B cell (primary cell): ENCODE data around the gene RND1. TPM values are rescaled to one million over a fixed set of nuclear protein-coding genes. Genes with fewer than 3 reads are reported as not detected.
"Not testable (repeated sequence)": the region's sequence is repeated elsewhere in the genome, so short reads cannot be mapped to it uniquely, and the experiment has no call there.

ENCODE experiments used
- ATAC-seq: fragments of 200-7000 bp; cut with Tn5 transposase; one replicate; pipeline ENCODE4 v1.10.0; 2021; ENCODE audit warnings: low read depth, mild to moderate bottlenecking, moderate number of reproducible peaks, moderate library complexity
- CTCF ChIA-PET: fragments of 350-600 bp; sonication (Branson Sonifier 250); formaldehyde crosslinking; loops from one replicate; lab custom pipeline; 2021; ENCODE audit warnings: antibody characterized with exemption, inconsistent platforms; lab: Charles Lee
- POLR2A ChIA-PET: fragments of 350-600 bp; sonication (Branson Sonifier 250); formaldehyde crosslinking; loops from one replicate; lab custom pipeline; 2021; ENCODE audit warnings: antibody characterized with exemption; lab: Charles Lee
- DNase-seq: peaks from one replicate; pipeline ENCODE4 v3.0.0; 2013
- H2AFZ ChIP-seq: 2 replicates; pipeline ENCODE4 v1.6.1; 2012; ENCODE audit warnings: mild to moderate bottlenecking, low read depth, low read length; ENCODE audit not compliant: insufficient read depth, poor library complexity, severe bottlenecking
- H3K27ac ChIP-seq, 2 donors: 1 replicate in 1 of 2; 2 replicates in 1 of 2; pipeline ENCODE4 v1.5.1; 2012 to 2013; ENCODE audit warnings: low read length in 2 of 2, mild to moderate bottlenecking in 2 of 2, moderate library complexity in 1 of 2
- H3K27me3 ChIP-seq, 4 experiments: fragments of 200-600 bp in 1 of 4; sonication (generic) in 1 of 4; replicated peaks in 1 of 4; 1 replicate in 2 of 4; 2 replicates in 2 of 4; pipeline versions ENCODE4 v1.6.1 to v1.7.0; 2013 to 2016; ENCODE audit warnings: low read length in 3 of 4, mild to moderate bottlenecking in 2 of 4, mixed read lengths in 1 of 4, moderate library complexity in 1 of 4; ENCODE audit not compliant: insufficient read depth in 4 of 4, control insufficient read depth in 3 of 4; ENCODE audit errors: control extremely low read depth in 1 of 4
- H3K36me3 ChIP-seq, 2 experiments: replicated peaks in 1 of 2; 1 replicate in 1 of 2; 2 replicates in 1 of 2; pipeline versions ENCODE4 v1.6.1 to v1.7.1; 2013; ENCODE audit warnings: low read length in 1 of 2; ENCODE audit not compliant: insufficient read depth in 2 of 2, control insufficient read depth in 1 of 2; ENCODE audit errors: control extremely low read depth in 1 of 2, extremely low read depth in 1 of 2
- H3K4me1 ChIP-seq, 2 donors: fragments of 200-600 bp in 1 of 2; sonication (generic) in 1 of 2; 1 replicate in 1 of 2; 2 replicates in 1 of 2; pipeline versions ENCODE4 v1.5.1 to v1.6.1; 2013 to 2017; ENCODE audit warnings: low read length in 2 of 2; ENCODE audit not compliant: control insufficient read depth in 2 of 2, insufficient read depth in 2 of 2
- H3K4me2 ChIP-seq: replicated peaks from 2 replicates; pipeline ENCODE3; 2012; ENCODE audit warnings: mild to moderate bottlenecking, low read depth, low read length; ENCODE audit not compliant: poor library complexity, severe bottlenecking
- H3K4me3 ChIP-seq, 5 experiments: fragments of 200-600 bp in 1 of 5; sonication (generic) in 1 of 5; 1 replicate in 3 of 5; 2 replicates in 2 of 5; pipeline versions ENCODE4 v1.5.1 to v1.7.0; 2011 to 2016; ENCODE audit warnings: low read length in 4 of 5, mild to moderate bottlenecking in 4 of 5, low read depth in 2 of 5, control low read depth in 1 of 5, moderate library complexity in 1 of 5; ENCODE audit not compliant: insufficient read depth in 1 of 5; ENCODE audit errors: control extremely low read depth in 1 of 5, extremely low read depth in 1 of 5
- H3K79me2 ChIP-seq: fragments of 200-600 bp; sonication (generic); one replicate; pipeline ENCODE4 v1.6.0; 2016; ENCODE audit warnings: low read length; ENCODE audit not compliant: control insufficient read depth, insufficient read depth
- H3K9ac ChIP-seq: fragments of 200-600 bp; sonication (generic); 2 replicates; pipeline ENCODE4 v1.6.1; 2017; ENCODE audit warnings: mild to moderate bottlenecking, low read length, moderate library complexity
- H3K9me3 ChIP-seq, 3 donors: one replicate each; pipeline versions ENCODE4 v1.6.1 to v1.7.1; 2013; ENCODE audit warnings: low read length in 2 of 3; ENCODE audit not compliant: control insufficient read depth in 2 of 3, insufficient read depth in 1 of 3; ENCODE audit errors: control extremely low read depth in 1 of 3
- H4K20me1 ChIP-seq: 2 replicates; pipeline ENCODE4 v1.6.0; 2012; ENCODE audit warnings: mild to moderate bottlenecking, low read length; ENCODE audit not compliant: insufficient read depth, control insufficient read depth, poor library complexity, severe bottlenecking
- H3K27ac Mint-ChIP-seq: one replicate; pipeline ENCODE4 v1.8.0; 2021; ENCODE audit warnings: mixed read lengths
- H3K27me3 Mint-ChIP-seq: one replicate; pipeline ENCODE4 v1.8.0; 2021; ENCODE audit warnings: mixed read lengths
- H3K4me1 Mint-ChIP-seq: one replicate; pipeline ENCODE4 v1.8.0; 2021; ENCODE audit warnings: mixed read lengths
- H3K4me3 Mint-ChIP-seq: one replicate; pipeline ENCODE4 v1.8.0; 2021; ENCODE audit warnings: mixed read lengths
- H3K9me3 Mint-ChIP-seq: one replicate; pipeline ENCODE4 v1.8.0; 2022; ENCODE audit warnings: mixed read lengths; ENCODE audit not compliant: insufficient read depth
- CTCF ChIP-seq: fragments of 200-600 bp; IDR thresholded peaks from one replicate; pipeline ENCODE4 v1.8.0; 2022; ENCODE audit warnings: antibody characterized with exemption, mild to moderate bottlenecking
- EZH2 ChIP-seq: IDR thresholded peaks from 2 replicates; pipeline ENCODE4 v1.6.1; 2012; ENCODE audit warnings: borderline replicate concordance, low read depth, mild to moderate bottlenecking, moderate library complexity, low read length; ENCODE audit not compliant: insufficient read depth, poor library complexity, severe bottlenecking
- WGBS: methylation state at CpG from one replicate; pipeline ENCODE4 v1.1.5; 2013; ENCODE audit warnings: missing lambda C conversion rate; ENCODE audit not compliant: insufficient coverage; 5-methylcytosine and 5-hydroxymethylcytosine counted together
- intact Hi-C: fragments of 100-400 bp; cut with micrococcal nuclease; formaldehyde crosslinking; loops from one replicate; pipeline ENCODE4 v1.10.0; 2022
- polyA plus RNA-seq: library from polyadenylated mRNA; depleted of rRNA; stranded (reverse); fragments of >200 nt; gene quantifications from 2 replicates; pipeline ENCODE4 v1.2.3, GENCODE V29; 2012
- total RNA-seq, 2 donors: library from RNA; stranded (reverse); fragments of 120-200 nt in 1 of 2; gene quantifications; 1 replicate in 1 of 2; 2 replicates in 1 of 2; pipeline versions ENCODE4 v1.2.3 to v1.2.4, GENCODE V29; 2013 to 2022

Gene RND1
- total and polyA plus RNA-seq, 2 donors (not counting 1 experiment from before 2014, with no cell fraction given) = 7.3 to 19.5 TPM

GRCh38 chr12:48857278-48857994 is 8.2 kb downstream of the RND1 start:
- intact Hi-C loops = no loop called here
- H3K27ac Mint-ChIP-seq = no peak overlapping the region
- peak overlapping the region; percentile 19 for H3K4me3 Mint-ChIP-seq
- ATAC-seq = peak; percentile 35
- peaks cover 6% of the 10 kb centered on the region for H3K79me2 ChIP-seq
- no peaks in the 10 kb centered on the region for H4K20me1 ChIP-seq
- POLR2A ChIA-PET = interaction anchor here (0.6 kb wide), 2 partner anchors 55 to 139 kb away, joined by 8 to 9 read pairs; no protein-coding TSS in a partner anchor
- H3K36me3 ChIP-seq = no peaks in the 10 kb centered on the region
- TF ChIP-seq EZH2 (no peak), CTCF (no peak)
- H2AFZ ChIP-seq = no peak overlapping the region
- peaks cover 7 to 16% of the 10 kb centered on the region in 2 donors for H3K4me1 ChIP-seq
- H3K9me3 Mint-ChIP-seq = no peaks in the 10 kb centered on the region
- H3K9ac ChIP-seq = no peak overlapping the region
- CTCF ChIA-PET = interaction anchor here (0.9 to 13.1 kb wide), 5 partner anchors 9 to 36 kb away, joined by 3 to 303 read pairs (median 4); no protein-coding TSS in a partner anchor
- H3K9me3 ChIP-seq = no peaks in the 10 kb centered on the region
- peak; percentile 61 for DNase-seq
- H3K4me3 ChIP-seq = no peak overlapping the region
- H3K27ac ChIP-seq = no peak overlapping the region
- peaks cover 16% of the 10 kb centered on the region for H3K4me1 Mint-ChIP-seq
- WGBS = 80% methylated on average over 2 of the region's 13 CpGs
- no peaks in the 10 kb centered on the region for H3K27me3 ChIP-seq
- H3K4me2 ChIP-seq = peak overlapping the region; percentile 5
- H3K27me3 Mint-ChIP-seq = no peaks in the 10 kb centered on the region

- Mint-ChIP-seq H3K9me3 (no peaks in the 10 kb centered on the region), H3K27me3 (no peaks in the 10 kb centered on the region), H3K4me3 (no peak overlapping the region), H3K4me1 (peaks cover 22% of the 10 kb centered on the region), H3K27ac (no peak overlapping the region)
- Histone ChIP-seq H3K79me2 (peaks cover 15% of the 10 kb centered on the region), H3K9ac (no peak overlapping the region), H4K20me1 (no peaks in the 10 kb centered on the region), H3K27ac (no peak overlapping the region), H3K4me1 (peaks cover 7 to 18% of the 10 kb centered on the region in 2 donors), H3K9me3 (no peaks in the 10 kb centered on the region), H3K36me3 (no peaks in the 10 kb centered on the region), H2AFZ (no peak overlapping the region), H3K4me3 (no peak overlapping the region), H3K4me2 (no peak overlapping the region), H3K27me3 (no peaks in the 10 kb centered on the region)
- DNase-seq (no peak), ATAC-seq (no peak)
- intact Hi-C loops = no loop called here
- no CpG with 5 or more reads among the region's 2 CpGs for WGBS
- TF ChIP-seq CTCF = no peak
- no peak for TF ChIP-seq EZH2
- ChIA-PET CTCF (interaction anchor here (0.9 to 13.1 kb wide), 6 partner anchors 10 to 187 kb away, joined by 4 to 303 read pairs (median 4); partner anchors contain the start of gene RND1), POLR2A (no interaction called here)
Observed at GRCh38 chr12:48856379-48856778, 9.3 kb downstream of the RND1 start.

- H3K27ac Mint-ChIP-seq, H2AFZ ChIP-seq, DNase-seq, H3K9me3 ChIP-seq, H3K4me3 Mint-ChIP-seq, H3K27me3 Mint-ChIP-seq, ATAC-seq, POLR2A ChIA-PET, H3K27me3 ChIP-seq, H3K9me3 Mint-ChIP-seq, H3K4me3 ChIP-seq, H3K36me3 ChIP-seq, H3K27ac ChIP-seq, H4K20me1 ChIP-seq, H3K9ac ChIP-seq, H3K4me2 ChIP-seq: not testable (repeated sequence)
- Histone ChIP-seq H3K4me1 (peaks cover 14 to 31% of the 10 kb centered on the region in 2 donors), H3K79me2 (peaks cover 29% of the 10 kb centered on the region)
- intact Hi-C loops = loop anchor here (5.0 kb wide), 1 partner anchor 142 kb away; the partner anchor contains the start of gene DDN
- H3K4me1 Mint-ChIP-seq = peaks cover 33% of the 10 kb centered on the region
- CTCF ChIA-PET = interaction anchor here (0.5 to 13.1 kb wide), 11 partner anchors 11 to 211 kb away, joined by 3 to 303 read pairs (median 24); partner anchors contain the start of genes RND1 and WNT1
- 92% methylated on average over 2 of the region's 10 CpGs for WGBS
Observed at GRCh38 chr12:48854932-48855331, 10.7 kb downstream of the RND1 start.
